ENCODE measurements around the gene CCSER1. TPM values are rescaled to one million over a fixed set of nuclear protein-coding genes. Genes with fewer than 3 reads are reported as not detected.
"Not testable (repeated sequence)": the region's sequence is repeated elsewhere in the genome, so short reads cannot be mapped to it uniquely, and the experiment has no call there.

The CCSER1 gene
- total RNA-seq, 1 experiment from 2014 or later: 10.1 TPM

GRCh38 chr4:90799895-90800294, 672.7 kb downstream of the CCSER1 start:
- no peaks in the 10 kb centered on the region for H3K4me1 ChIP-seq
- DNase-seq: no peak
- no peak overlapping the region for H3K4me3 ChIP-seq
- H3K36me3 ChIP-seq: no peaks in the 10 kb centered on the region
- H3K27me3 ChIP-seq: no peaks in the 10 kb centered on the region
- H3K27ac ChIP-seq: no peak overlapping the region
- no peaks in the 10 kb centered on the region for H3K9me3 ChIP-seq (replicated peaks)

DNA sequence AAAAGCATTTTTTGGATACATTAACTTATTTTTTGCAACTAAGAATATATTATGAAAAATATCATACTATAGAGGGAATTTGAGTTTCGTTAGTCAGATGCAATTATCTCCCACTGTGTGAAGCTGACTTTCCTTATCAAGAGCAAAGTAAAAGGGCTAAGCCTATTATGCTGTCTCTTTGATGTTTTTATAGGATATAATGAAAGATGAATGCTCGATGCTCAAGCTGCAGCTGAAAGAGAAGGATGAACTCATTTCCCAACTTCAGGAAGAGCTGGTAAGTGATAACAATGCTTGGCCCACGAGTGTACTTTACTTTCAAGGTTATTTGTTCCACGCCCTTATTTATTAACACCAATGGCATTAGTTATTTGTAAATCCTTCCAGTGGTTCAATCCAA, 688.4 kb downstream of the CCSER1 start:
- no peak for DNase-seq
- Histone ChIP-seq H3K9me3 (replicated peaks) (no peaks in the 10 kb centered on the region), H3K4me3 (no peak overlapping the region), H3K36me3 (no peaks in the 10 kb centered on the region), H3K4me1 (no peaks in the 10 kb centered on the region), H3K27ac (no peak overlapping the region), H3K27me3 (no peaks in the 10 kb centered on the region)

- H3K27ac ChIP-seq: no peak overlapping the region
- H3K4me1 ChIP-seq: no peaks in the 10 kb centered on the region
- DNase-seq: no peak
- no peak overlapping the region for H3K4me3 ChIP-seq
- H3K36me3 ChIP-seq: no peaks in the 10 kb centered on the region
- H3K9me3 ChIP-seq (replicated peaks): no peaks in the 10 kb centered on the region
- no peaks in the 10 kb centered on the region for H3K27me3 ChIP-seq
Measured at GRCh38 chr4:90816754-90817153, 689.6 kb downstream of the CCSER1 start.

DNA sequence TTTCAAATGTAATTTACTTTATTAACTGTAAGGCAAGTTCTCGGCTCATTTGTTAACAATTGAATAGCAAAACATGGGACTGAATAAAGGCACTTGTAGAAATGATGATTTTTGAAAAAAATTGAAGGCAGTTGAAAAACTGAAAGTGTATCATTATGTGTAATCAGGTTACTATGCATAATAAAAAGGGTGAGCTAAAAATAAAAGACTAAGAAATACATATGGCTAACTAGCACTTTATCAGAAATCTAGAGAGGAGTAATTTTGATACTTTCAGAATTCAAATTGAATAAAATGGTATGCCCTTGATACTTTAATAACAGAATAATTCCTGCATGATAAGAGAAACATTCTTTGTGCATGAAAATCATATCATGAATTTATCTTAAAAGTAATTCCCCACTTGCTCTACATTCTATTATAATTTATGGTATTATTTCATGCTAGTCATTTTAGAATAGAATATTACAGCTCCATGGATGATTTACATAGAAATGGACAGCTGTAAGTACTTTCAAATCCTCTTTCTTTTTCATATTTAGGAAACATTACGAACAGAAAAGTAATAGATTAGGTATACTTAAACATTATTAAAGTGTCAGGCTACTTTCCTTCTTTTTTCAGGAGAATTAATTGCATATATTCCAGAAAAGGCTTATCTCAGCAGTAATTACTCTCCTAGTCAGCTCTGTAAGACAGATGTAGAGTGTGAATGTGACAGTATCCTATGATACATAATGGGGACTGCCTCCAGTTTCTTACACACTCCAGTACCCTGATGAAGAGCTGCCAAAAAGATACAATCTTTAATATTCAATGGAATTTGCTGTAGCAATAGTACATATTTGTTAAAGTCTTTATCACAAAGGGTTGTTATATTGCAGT, 697.3 kb downstream of the CCSER1 start:
- H3K9me3 ChIP-seq (replicated peaks): no peaks in the 10 kb centered on the region
- no peaks in the 10 kb centered on the region for H3K4me1 ChIP-seq
- H3K36me3 ChIP-seq: no peaks in the 10 kb centered on the region
- no peak overlapping the region for H3K27ac ChIP-seq
- DNase-seq: no peak
- no peaks in the 10 kb centered on the region for H3K27me3 ChIP-seq
- H3K4me3 ChIP-seq: no peak overlapping the region

DNA sequence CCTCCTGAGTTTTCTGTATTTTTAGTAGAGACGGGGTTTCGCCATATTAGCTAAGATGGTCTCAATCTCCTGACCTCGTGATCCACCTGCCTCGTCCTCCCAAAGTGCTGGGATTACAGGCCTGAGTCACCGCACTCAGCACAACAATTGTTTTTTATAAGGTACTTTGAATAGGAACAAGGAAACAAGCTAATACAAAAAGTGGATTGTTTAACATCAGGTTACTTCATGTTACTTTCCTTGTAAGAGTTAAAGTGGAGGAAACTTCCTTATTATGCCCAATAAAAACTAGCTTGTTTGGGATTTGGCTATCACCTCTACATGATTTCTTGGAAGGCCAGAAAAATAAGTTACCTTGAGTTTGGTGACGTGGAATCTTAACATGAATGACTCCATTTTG, 698.7 kb downstream of the CCSER1 start:
- Histone ChIP-seq H3K4me3 (no peak overlapping the region), H3K27me3 (no peaks in the 10 kb centered on the region), H3K4me1 (no peaks in the 10 kb centered on the region), H3K9me3 (replicated peaks) (no peaks in the 10 kb centered on the region), H3K36me3 (no peaks in the 10 kb centered on the region), H3K27ac (no peak overlapping the region)
- DNase-seq: no peak

DNA sequence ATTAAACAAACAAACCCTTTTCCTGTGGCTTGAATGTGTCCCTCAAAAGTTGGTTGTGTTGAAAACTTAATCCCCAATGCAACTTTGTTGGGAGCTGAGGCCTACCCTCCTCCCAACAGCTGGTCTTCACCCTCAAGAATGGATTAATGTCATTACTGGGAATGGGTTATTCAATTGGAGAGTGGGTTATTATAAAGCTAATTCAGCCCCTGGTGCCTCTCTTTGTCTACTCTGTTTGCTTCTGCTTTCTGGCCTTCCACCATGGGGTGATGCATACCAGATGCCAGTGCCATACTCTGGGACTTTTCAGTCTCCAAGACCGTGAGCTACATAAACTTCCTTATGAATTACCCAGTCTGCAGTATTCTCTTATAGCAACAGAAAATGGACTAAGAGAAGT, 706.5 kb downstream of the CCSER1 start:
- H3K27ac ChIP-seq: no peak overlapping the region
- no peaks in the 10 kb centered on the region for H3K4me1 ChIP-seq
- H3K4me3 ChIP-seq: no peak overlapping the region
- no peak for DNase-seq
- no peaks in the 10 kb centered on the region for H3K36me3 ChIP-seq
- H3K9me3 ChIP-seq (replicated peaks): no peaks in the 10 kb centered on the region
- H3K27me3 ChIP-seq: no peaks in the 10 kb centered on the region

DNA sequence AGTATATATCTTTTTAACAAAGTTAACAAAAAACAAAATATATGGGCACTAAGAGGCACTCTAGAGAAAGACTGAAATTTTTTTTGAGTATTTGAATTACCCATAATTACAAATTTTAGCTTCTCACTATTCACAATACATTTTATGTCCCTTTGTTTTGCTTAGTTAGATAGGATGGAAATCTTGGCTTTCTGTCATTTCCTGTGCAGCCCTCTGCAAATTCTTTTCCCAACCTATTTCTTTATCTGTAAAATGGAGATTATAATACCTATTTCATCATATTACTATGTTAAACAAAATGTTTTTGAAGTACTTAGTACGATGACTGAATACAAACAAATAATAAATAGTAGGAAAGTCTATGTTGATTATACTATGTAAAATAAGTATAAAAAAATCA, 710.0 kb downstream of the CCSER1 start:
- Histone ChIP-seq H3K27me3 (no peaks in the 10 kb centered on the region), H3K4me3 (no peak overlapping the region), H3K36me3 (no peaks in the 10 kb centered on the region), H3K9me3 (replicated peaks) (no peaks in the 10 kb centered on the region), H3K4me1 (no peaks in the 10 kb centered on the region), H3K27ac (no peak overlapping the region)
- DNase-seq: no peak

DNA sequence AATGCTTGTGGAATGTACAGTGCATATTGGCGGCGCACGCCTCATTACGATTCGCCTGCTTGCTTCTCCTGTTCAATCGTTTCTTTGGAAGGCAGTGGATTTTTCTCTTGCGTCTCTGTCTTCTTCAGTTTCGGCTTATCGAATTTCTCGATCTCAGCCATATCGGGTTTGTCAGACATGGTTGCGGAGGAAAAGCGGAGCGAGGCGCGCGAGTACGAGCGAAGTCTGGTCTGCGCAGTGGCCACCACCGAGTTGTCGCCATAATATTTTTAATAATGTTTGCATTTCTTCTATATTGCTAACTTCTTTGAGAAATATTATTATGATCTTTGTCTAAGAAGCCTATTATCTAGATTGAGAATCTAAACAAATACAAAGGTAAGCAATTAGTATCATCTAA, 711.7 kb downstream of the CCSER1 start:
- H3K4me1 ChIP-seq; H3K27ac ChIP-seq; H3K27me3 ChIP-seq; H3K4me3 ChIP-seq; H3K9me3 ChIP-seq (replicated peaks); DNase-seq; H3K36me3 ChIP-seq: not testable (repeated sequence)

DNA sequence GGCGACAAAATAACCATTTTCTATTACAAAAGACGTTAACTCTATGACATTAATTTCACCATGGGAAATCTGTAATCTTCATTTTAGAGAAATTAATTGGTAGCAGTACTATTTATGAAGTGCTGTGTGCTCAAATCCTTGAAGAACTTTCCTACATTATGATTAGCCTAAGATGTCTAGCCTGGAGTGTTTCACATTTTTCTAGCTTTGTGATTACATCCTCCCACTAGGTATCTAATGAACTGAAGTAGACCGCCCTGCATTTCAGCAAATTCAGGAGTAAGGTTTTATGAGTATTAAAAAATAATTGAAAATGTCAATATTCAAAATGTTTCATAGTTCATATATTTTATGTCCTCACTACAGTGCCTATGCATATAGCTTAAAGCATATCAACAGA, 713.1 kb downstream of the CCSER1 start:
- H3K4me1 ChIP-seq: no peaks in the 10 kb centered on the region
- no peak for DNase-seq
- no peak overlapping the region for H3K4me3 ChIP-seq
- no peaks in the 10 kb centered on the region for H3K36me3 ChIP-seq
- H3K9me3 ChIP-seq (replicated peaks): no peaks in the 10 kb centered on the region
- H3K27me3 ChIP-seq: no peaks in the 10 kb centered on the region
- no peak overlapping the region for H3K27ac ChIP-seq

DNA sequence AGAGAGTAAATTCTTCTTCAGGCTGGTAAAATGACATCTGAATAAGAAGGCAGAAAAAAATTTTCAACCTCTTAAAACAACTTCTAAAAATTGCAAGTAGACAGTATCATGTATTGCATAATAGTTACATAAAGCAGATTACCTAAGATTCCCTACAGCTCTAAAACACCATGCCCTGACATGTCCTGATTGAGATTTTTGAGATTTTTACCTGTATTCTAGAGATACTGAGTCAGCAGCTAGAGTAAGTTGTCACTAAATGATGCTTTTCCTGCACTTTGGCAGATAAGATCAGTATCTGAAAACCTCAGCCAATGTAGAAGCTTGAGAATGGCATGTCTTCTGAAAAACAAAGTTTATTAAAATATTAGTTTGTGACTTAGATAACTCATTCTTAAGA, 713.6 kb downstream of the CCSER1 start:
- Histone ChIP-seq H3K4me1 (no peaks in the 10 kb centered on the region), H3K27ac (no peak overlapping the region), H3K4me3 (no peak overlapping the region), H3K9me3 (replicated peaks) (no peaks in the 10 kb centered on the region), H3K36me3 (no peaks in the 10 kb centered on the region), H3K27me3 (no peaks in the 10 kb centered on the region)
- DNase-seq: no peak

DNA sequence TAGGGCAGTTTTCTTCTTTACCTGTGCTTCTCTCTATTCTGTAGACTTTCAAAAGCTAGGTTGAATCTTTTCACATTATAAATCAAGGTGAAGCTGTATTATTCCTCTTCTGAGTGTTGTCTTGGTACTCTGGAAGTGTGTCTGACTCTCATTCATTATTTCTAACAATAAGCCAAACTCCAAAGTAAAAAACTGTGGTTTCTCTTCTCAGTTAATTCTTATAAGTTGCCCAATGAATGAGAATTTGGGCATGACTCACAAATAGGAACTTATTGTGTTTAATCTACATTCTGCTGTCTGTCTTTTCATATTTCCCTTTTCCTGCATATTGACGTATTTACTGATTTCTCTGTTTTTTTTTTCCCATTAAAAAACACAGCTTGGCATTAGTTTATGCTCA, 714.5 kb downstream of the CCSER1 start:
- no peak overlapping the region for H3K27ac ChIP-seq
- H3K9me3 ChIP-seq (replicated peaks): no peaks in the 10 kb centered on the region
- H3K4me1 ChIP-seq: no peaks in the 10 kb centered on the region
- no peak overlapping the region for H3K4me3 ChIP-seq
- H3K36me3 ChIP-seq: no peaks in the 10 kb centered on the region
- DNase-seq: no peak
- H3K27me3 ChIP-seq: no peaks in the 10 kb centered on the region

GRCh38 chr4:90842960-90843359, 715.8 kb downstream of the CCSER1 start:
- Histone ChIP-seq H3K36me3 (no peaks in the 10 kb centered on the region), H3K9me3 (replicated peaks) (no peaks in the 10 kb centered on the region), H3K27ac (no peak overlapping the region), H3K27me3 (no peaks in the 10 kb centered on the region), H3K4me3 (no peak overlapping the region), H3K4me1 (no peaks in the 10 kb centered on the region)
- DNase-seq: no peak

DNA sequence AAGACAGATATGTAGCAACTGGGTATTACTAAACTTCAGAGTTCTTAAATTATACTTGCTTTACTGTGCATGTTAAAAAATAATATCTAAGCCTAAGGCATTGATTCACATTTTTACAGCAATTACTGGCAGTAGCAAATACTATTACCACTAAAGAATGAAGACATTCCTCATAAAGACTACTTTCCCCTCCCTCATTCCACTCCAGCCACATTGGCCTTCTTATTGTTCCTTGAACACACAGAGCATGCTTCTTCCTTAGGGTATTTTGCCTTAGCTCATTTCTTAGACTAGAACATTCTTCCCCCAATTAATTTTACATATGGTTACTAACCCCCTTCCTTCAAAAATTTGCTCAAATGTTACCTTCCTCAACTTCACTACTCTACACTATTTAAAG, 717.0 kb downstream of the CCSER1 start:
- Histone ChIP-seq H3K36me3 (no peaks in the 10 kb centered on the region), H3K27ac (no peak overlapping the region), H3K4me1 (no peaks in the 10 kb centered on the region), H3K9me3 (replicated peaks) (no peaks in the 10 kb centered on the region), H3K27me3 (no peaks in the 10 kb centered on the region), H3K4me3 (no peak overlapping the region)
- DNase-seq: no peak

DNA sequence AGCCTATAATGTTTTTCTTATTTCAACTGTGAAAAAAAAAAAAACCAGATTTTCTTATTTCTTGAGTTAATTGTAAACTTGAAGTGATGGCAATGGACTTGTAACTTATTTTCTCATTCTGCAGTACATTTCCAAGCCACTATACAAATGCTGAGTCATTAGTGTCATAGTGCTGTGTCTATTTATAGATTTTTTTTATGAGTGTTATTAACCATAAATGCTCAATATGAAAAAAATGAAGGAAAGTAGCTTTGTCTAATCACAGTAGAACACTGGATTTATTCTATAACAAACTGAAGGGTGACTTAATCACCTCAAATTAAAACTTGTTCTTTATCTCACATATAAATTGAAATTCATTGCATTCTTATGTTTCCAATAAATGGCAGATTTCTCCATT, 718.6 kb downstream of the CCSER1 start:
- no peaks in the 10 kb centered on the region for H3K27me3 ChIP-seq
- H3K9me3 ChIP-seq (replicated peaks): no peaks in the 10 kb centered on the region
- DNase-seq: no peak
- H3K36me3 ChIP-seq: no peaks in the 10 kb centered on the region
- no peaks in the 10 kb centered on the region for H3K4me1 ChIP-seq
- no peak overlapping the region for H3K27ac ChIP-seq
- H3K4me3 ChIP-seq: no peak overlapping the region

DNA sequence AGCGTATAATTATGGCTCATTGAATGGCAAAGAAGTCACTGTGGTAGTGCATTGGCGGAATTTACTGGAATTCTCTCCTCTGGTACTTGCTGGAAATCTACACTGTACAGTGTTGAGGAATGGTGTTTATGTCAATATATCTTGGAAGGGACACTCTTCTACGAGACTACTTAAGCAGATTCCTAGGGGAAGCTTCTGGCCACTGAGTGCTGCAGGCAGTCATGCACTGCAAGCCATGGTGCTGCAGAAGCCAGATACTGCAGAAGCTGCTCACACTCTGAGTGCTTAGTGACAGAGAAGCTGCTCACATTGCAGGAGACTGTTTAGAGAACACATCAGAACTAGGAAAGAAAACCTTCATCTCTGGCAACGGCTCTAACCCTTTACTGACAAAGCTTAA, 725.0 kb downstream of the CCSER1 start:
- Histone ChIP-seq H3K27me3 (no peaks in the 10 kb centered on the region), H3K4me3 (no peak overlapping the region), H3K27ac (no peak overlapping the region), H3K4me1 (no peaks in the 10 kb centered on the region), H3K9me3 (replicated peaks) (no peaks in the 10 kb centered on the region), H3K36me3 (no peaks in the 10 kb centered on the region)
- no peak for DNase-seq

DNA sequence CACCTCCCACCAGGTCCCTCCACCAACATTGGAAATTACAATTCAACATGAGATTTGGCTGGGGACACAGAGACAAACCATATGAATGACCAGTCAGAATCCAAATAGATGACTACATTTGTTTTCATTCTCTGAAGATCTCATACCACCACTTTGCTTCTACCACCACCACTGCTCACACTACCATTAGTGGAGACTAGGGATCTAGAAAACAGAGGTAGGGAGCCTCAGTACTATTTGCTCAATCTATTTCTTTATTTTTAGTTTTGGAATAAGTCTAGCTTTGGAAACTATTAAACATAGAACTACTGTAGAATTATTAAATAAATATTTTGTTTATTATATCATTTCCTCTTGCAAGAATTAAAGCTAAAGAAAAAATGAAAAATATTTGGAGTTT, 727.9 kb downstream of the CCSER1 start:
- H3K27me3 ChIP-seq: no peaks in the 10 kb centered on the region
- H3K9me3 ChIP-seq (replicated peaks): no peaks in the 10 kb centered on the region
- DNase-seq: no peak
- no peak overlapping the region for H3K4me3 ChIP-seq
- no peaks in the 10 kb centered on the region for H3K4me1 ChIP-seq
- H3K27ac ChIP-seq: no peak overlapping the region
- H3K36me3 ChIP-seq: no peaks in the 10 kb centered on the region

Data from SJCRH30 (cell line).